ENCODE measurements around the gene SH3PXD2B.

The SH3PXD2B gene

GRCh38 chr5:172299916-172300439 lies 154.3 kb downstream of the SH3PXD2B start:
- Histone ChIP-seq H4K20me1 (ENCODE audit: insufficient read depth, low read length) (no peaks in the 10 kb centered on the region), H3K4me2 (ENCODE audit: insufficient read depth, low read length) (no peak overlapping the region), H2AFZ (ENCODE audit: low read depth, low read length) (no peak overlapping the region), H3K79me2 (ENCODE audit: insufficient read depth, low read length) (no peaks in the 10 kb centered on the region), H3K9ac (ENCODE audit: low read depth, low read length) (no peak overlapping the region), H3K4me3 (ENCODE audit: low read depth in 1 of 2, low read length in 2 of 2) (no peak overlapping the region), H3K36me3 (ENCODE audit: insufficient read depth, low read length) (no peaks in the 10 kb centered on the region), H3K9me3 (ENCODE audit: insufficient read depth, low read length, severe bottlenecking) (no peaks in the 10 kb centered on the region), H3K4me1 (ENCODE audit: insufficient read depth, low read length) (no peaks in the 10 kb centered on the region), H3K27me3 (ENCODE audit: insufficient read depth, low read length, poor library complexity) (no peaks in the 10 kb centered on the region), H3K27ac (ENCODE audit: low read length) (no peak overlapping the region)
- TF ChIP-seq CTCF (IDR thresholded peaks at IDR 0.05; ENCODE audit: borderline replicate concordance, extremely low read depth, low read length, poor library complexity, severe bottlenecking): no peak
- no peak for TF ChIP-seq EZH2 (IDR thresholded peaks at IDR 0.05; ENCODE audit: borderline replicate concordance, low read depth, low read length, severe bottlenecking)
- DNase-seq: no peak
- no peak for ATAC-seq (ENCODE audit: insufficient read depth, low read depth)

GRCh38 chr5:172294831-172295230 lies 159.5 kb downstream of the SH3PXD2B start:
- Histone ChIP-seq H3K36me3 (ENCODE audit: insufficient read depth, low read length) (no peaks in the 10 kb centered on the region), H4K20me1 (ENCODE audit: insufficient read depth, low read length) (no peaks in the 10 kb centered on the region), H3K79me2 (ENCODE audit: insufficient read depth, low read length) (no peaks in the 10 kb centered on the region), H3K4me3 (ENCODE audit: low read depth in 1 of 2, low read length in 2 of 2) (no peak overlapping the region), H3K27ac (ENCODE audit: low read length) (no peak overlapping the region), H2AFZ (ENCODE audit: low read depth, low read length) (no peak overlapping the region), H3K9me3 (ENCODE audit: insufficient read depth, low read length, severe bottlenecking) (no peaks in the 10 kb centered on the region), H3K27me3 (ENCODE audit: insufficient read depth, low read length, poor library complexity) (no peaks in the 10 kb centered on the region), H3K4me2 (ENCODE audit: insufficient read depth, low read length) (no peak overlapping the region), H3K4me1 (ENCODE audit: insufficient read depth, low read length) (peaks cover 4% of the 10 kb centered on the region; the same call in 1 of the 2 replicates), H3K9ac (ENCODE audit: low read depth, low read length) (no peak overlapping the region)
- DNase-seq (no peak), ATAC-seq (ENCODE audit: insufficient read depth, low read depth) (no peak)
- TF ChIP-seq EZH2 (IDR thresholded peaks at IDR 0.05; ENCODE audit: borderline replicate concordance, low read depth, low read length, severe bottlenecking) (no peak), CTCF (IDR thresholded peaks at IDR 0.05; ENCODE audit: borderline replicate concordance, extremely low read depth, low read length, poor library complexity, severe bottlenecking) (no peak)

GRCh38 chr5:172293745-172294342 lies 160.5 kb downstream of the SH3PXD2B start:
- no peaks in the 10 kb centered on the region for H3K36me3 ChIP-seq (ENCODE audit: insufficient read depth, low read length)
- TF ChIP-seq CTCF (IDR thresholded peaks at IDR 0.05; ENCODE audit: borderline replicate concordance, extremely low read depth, low read length, poor library complexity, severe bottlenecking) (no peak), EZH2 (IDR thresholded peaks at IDR 0.05; ENCODE audit: borderline replicate concordance, low read depth, low read length, severe bottlenecking) (no peak)
- ATAC-seq (ENCODE audit: insufficient read depth, low read depth) (no peak), DNase-seq (no peak)
- no peaks in the 10 kb centered on the region for H4K20me1 ChIP-seq (ENCODE audit: insufficient read depth, low read length)
- no peaks in the 10 kb centered on the region for H3K79me2 ChIP-seq (ENCODE audit: insufficient read depth, low read length)
- H3K4me2 ChIP-seq (ENCODE audit: insufficient read depth, low read length): no peak overlapping the region
- H3K4me1 ChIP-seq (ENCODE audit: insufficient read depth, low read length): peaks cover 4% of the 10 kb centered on the region; the same call in 1 of the 2 replicates
- no peak overlapping the region for H2AFZ ChIP-seq (ENCODE audit: low read depth, low read length)
- H3K4me3 ChIP-seq (ENCODE audit: low read depth in 1 of 2, low read length in 2 of 2): no peak overlapping the region
- no peak overlapping the region for H3K9ac ChIP-seq (ENCODE audit: low read depth, low read length)
- no peaks in the 10 kb centered on the region for H3K27me3 ChIP-seq (ENCODE audit: insufficient read depth, low read length, poor library complexity)
- H3K9me3 ChIP-seq (ENCODE audit: insufficient read depth, low read length, severe bottlenecking): no peaks in the 10 kb centered on the region
- H3K27ac ChIP-seq (ENCODE audit: low read length): no peak overlapping the region

All from DND-41 (cell line).